SKM-1 treated with dmso at 0.1 percent for 144 hours (cell line): ENCODE measurements around the gene RAB3IL1.
A peak's percentile ranks its signal among the peaks of the same experiment; 100 is the strongest.

Source experiments
- DNase-seq: peaks from one replicate; lab custom pipeline; 2025; ENCODE audit not compliant: unreplicated experiment; lab: John Stamatoyannopoulos, UW

The RAB3IL1 gene

DNA sequence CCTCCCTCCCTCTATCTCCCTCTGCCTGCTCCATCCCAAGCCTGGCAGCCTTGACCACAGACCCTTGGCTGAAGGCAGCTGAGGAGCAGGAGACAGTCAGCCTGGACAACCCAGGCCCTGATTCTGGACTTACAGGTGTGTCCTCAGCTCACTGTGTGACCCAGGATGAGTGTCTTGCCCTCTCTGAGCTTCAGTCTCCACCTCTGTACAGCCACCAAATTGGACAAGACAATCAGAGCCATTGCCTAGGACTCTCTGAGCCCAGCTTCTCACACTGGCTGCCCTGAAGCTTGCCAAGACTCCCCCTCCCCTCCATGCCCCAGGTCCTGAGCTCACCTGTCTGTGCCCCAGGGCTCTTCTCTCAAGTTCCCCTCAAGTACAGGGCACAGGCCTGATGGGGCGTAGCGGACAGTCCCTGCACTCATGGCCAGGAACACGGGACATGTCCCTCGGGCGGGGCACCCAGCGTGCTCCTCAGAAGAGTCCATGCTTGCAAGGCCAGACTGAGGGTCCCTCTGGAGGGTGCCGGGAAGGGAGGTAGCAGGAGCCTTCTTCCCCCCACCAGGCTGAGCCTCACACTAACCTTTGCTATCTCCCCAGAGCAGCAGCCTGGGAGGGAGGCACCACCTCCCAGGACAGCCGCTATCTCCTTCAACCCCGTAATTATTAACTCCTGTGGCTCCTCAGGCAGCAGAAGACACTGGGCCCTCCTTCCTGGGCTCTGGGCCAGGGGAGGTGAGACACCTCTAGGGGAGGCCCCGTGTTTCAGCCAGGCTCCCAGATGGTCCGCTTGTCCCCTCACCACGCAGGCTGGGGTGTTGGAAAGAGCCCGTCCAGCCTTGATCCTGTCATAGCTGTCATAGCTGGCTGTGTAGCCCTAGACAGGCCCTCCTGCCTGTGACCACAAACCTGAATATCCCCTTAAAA lies 2.6 kb upstream of the RAB3IL1 start:
- no peak for DNase-seq

DNA sequence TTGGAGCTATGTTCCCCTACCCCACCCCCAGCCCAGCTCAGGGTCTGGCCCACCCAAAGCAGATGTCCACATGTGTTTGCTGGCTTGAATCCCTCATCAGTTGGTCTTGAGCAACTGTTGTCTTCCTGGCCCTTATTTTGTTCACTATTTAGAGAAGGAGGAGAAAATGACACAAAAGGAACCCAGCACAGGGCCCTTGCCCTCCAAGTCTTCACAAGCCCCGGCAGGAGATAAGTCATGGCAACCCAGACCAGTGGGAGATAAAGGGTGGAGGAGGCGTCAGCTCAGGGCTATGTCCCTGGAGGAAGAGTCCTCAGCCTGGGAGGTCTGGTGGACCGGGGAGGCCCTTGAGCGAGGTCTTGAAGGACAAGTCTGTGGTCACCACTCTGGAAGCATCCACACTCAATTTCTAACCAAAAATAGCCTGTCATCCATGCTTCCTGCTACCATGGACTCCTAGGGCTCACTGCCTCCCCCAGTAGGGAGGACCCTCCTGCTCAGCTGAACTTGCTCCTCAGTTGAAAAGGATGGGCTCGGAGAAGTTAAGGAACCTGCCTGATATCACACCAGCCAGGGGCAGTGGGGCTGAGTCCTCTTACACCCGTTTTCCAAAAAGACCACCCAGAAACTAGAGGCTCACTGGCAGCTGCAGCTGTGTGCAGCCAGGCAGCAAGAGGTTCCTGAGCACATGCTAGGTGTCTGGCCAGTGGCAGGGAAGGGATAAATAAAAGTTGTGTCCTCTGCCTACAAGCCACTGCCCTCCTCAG lies 1.8 kb upstream of the RAB3IL1 start:
- DNase-seq, result no peak

DNA sequence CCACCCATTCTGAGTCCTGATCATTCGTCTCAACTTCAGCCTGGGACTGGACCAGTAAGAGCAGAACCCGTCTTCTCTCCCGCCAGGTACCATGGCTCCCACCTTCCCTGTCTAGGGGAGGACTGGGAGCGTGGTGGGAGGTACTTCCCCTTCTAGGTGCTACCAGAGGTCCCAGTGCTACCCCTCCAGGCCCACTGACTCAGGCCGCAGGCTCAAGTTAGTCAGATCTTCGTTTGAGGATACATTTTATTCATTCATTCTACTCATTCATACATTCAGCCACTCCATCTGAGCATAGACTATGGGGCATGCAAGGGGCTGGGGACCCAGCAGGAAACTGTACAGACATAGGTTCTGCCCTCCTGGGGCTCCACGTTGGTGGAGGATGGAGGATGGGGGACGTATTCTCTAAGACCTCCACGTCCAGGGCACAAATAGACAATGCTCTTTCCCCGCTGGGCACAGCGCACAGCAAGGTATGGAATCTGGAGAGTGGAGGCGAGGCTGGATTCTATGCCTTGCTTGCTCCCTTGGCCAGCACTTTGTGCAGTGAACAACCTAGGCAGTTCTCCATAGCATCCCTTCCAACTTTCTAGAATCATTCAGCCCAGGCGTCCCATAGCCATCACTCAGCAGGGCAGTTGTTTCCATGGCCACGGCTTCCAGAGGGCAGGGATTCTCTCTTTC lies 1.0 kb upstream of the RAB3IL1 start:
- no peak for DNase-seq

DNA sequence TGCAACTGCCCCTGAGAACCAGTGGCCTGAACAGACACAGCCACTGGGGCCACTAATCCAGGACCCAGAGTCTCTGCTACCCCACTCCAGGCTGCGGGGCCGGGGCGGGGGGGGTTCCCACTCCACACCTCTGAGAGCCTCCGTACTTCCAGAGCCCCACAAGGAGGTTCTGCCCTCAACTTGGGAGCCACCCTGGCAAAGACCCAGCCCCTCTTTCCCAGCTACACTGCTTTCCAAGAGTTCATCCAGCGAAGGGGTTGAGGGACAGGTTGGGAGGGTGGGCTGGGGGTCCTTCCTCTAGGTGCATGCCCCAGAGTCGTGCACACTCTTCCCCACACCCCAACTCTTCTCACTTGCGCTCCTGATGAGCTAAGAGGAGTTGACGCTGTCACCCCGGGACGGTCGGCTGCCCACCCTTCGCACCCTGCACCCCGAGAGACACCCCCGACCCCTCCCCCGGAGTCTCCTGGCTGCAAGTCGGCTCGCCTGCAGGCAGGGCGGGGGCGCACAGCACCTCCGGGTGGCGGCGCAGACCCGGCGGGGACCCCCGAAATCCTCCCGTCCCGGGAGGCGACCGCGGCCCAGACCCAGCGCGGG lies 531 bp downstream of the RAB3IL1 start:
- no peak for DNase-seq

DNA sequence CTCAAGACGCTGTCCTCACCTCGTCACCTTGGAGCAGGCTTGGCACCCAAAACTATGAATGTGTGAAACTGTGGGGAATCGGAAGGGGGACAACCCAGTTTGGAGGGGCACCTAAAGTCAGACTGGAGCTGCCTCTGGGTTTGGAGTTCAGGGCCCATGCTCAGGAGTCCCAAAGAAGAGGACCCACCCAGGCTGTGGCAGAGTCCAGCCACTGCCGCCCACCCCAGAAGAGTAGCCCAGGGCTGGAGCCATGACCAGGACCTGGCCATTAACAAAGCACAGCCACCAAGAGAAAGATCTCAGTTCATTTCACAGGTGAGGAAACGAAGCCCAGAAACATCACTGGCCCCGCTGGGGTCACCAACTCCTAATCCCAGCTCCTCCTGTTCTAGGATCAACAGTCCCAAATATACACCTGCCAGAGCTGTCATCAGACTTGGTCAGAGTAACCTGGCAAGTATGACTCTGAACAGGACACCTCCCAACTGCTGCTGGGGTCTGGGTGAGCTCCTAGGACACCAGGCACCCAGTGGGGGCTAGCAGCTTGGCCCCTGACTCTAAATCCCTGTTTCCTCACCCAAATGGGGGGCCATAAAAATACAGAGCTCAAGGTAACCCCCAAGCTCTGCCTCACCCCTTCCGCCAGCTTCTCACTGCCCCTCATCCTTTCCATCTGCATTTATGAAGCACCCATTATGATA lies 2.7 kb downstream of the RAB3IL1 start:
- no peak for DNase-seq

DNA sequence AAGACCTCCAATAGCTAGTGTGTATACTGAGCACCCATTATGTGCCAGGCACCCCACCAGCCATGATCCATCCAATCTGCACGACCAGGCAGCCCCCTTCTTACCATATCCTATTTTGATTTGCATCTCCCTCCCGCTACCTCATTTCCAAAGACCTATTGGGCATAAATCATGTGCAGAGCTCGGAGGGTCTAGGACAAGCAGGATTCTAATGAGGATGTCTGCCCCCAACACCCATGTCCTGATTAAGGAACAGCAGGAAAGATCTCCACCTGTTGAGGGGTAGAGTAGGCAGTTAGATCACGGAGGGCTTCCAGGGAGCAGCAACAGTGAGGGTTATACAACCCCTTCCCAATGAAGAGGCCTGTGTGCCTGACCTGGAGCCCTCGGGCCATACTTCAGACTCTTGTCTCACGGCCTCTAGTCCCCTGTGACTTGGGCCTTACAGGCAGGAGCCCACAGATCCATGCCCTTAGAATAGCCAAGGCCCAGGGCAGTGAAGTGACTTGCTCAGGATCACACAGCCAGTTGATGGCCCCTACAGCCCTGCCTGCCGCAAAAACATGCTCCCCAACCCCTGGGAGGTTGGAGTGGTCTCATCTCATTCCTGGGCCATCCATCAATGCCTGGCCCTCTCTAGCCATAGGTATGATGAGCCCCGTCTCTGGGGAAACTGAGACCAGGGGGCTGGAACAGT lies 3.5 kb downstream of the RAB3IL1 start:
- no peak for DNase-seq

DNA sequence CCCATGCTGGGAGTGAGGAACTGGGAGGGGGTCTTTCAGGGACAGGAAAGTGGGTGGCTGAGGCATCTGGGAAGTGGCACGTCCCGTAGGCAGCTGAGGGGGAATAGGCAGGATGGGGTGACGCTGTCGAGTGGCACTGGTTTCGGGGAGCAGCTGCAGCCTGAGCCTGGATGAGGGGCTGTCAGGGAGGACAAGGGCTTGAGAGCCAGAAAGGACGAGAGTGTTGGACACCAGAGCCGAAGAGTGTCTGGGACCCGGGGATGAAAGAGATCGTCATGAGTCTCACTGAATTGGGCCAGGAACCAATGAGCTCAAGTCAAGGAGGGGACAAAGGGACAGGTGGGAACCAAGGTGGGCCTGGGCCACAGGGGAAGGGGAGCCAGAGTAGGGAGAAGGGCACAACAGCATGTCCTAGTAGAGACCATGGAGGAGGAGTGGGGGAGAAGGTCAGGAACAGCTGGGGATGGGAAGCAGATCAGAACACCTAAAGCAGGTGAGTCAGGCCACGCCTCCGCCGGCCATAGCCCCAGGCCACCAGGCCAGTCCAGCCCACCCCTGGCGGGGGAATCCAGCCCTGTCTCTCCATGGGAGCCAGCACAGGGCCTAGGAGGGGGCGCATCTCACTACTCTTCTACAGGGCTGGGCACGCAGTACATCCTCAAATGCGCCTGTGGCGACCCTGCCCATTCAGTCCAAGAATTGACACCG lies 4.2 kb downstream of the RAB3IL1 start:
- DNase-seq, result no peak

DNA sequence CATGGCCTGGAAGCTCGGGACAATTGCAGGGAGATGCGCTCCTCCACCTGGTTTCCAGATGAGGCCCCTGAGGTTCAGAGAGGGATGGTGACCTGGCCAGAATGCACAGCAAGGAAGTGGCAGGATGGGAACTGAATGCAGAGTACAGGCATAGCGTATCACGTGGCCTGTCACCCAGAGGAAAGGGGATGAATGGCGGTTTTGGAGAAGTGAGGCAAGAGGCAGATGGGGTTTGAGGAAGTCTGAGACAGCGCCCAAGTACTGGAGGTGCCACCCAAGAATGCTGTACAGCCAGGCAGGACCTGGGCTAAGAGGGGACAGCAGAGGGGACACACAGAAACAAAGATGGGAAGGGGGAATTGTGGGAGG lies 4.9 kb downstream of the RAB3IL1 start:
- DNase-seq, result peak; percentile 95

DNA sequence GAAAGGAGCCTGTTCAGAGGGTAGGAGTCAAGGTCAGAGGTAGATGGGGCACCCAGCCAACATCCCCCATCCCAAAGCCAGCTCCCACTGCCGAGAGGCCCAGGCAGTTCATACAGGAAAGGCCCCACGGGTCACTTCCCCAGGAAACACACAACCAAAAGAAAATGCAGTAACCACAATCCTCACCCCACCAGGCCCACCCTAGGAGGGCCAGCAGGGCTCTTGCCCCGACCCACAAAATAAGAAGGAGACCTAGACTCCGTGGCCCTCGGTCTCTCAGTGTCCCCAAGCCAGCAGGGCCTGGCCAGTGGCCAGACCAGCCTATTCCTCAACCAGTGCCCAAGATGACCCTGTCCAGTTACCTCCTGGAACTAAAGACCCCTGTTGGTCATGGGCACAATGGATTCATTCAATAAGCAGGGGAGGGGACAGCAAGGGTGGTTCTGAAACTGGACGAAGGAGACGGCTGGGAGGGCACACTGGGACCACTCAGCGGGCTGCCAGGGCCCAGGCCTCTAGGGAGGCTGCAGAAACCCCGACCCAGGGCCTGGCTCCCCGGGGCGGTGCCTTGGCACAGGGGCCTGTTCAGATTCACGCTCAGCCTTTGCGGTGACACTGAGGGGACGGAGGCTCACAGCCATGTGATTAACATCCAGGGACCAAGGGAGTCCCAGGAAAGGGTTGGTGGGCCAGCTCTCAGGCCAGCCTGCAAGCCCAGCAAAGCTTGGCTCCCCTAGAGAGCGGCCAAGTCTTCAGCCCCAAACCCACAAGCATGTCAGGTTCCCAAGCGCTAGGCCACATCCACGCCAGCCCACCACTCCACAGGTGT lies 5.5 kb downstream of the RAB3IL1 start:
- no peak for DNase-seq

DNA sequence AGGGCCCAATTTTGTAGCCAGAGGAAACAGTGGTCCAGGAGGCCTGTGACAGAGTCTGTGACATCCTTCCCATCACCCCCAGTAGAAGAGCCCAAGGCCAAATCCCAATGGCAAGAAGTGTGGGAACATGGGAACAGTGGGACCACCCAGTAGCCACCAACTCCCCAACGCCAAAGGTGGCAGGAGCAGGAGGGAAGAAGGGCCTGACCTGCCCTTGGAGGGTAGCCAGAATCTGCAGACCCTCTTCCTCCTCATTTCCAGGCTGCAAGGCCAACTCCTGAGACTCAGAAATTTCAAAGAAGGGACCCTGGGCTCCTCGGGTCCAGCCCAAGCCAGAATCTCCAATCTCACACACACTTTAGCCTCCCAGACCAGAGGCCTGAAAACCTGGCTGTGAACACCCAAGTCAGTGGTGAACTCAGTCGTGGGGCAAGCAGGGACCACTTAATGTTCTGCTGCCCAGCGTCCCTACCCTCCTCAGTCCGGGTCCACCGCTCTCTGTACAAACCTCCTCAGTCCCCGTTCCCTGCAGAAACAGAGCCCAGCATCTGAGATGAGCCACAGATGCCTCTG lies 6.2 kb downstream of the RAB3IL1 start:
- DNase-seq, result no peak

DNA sequence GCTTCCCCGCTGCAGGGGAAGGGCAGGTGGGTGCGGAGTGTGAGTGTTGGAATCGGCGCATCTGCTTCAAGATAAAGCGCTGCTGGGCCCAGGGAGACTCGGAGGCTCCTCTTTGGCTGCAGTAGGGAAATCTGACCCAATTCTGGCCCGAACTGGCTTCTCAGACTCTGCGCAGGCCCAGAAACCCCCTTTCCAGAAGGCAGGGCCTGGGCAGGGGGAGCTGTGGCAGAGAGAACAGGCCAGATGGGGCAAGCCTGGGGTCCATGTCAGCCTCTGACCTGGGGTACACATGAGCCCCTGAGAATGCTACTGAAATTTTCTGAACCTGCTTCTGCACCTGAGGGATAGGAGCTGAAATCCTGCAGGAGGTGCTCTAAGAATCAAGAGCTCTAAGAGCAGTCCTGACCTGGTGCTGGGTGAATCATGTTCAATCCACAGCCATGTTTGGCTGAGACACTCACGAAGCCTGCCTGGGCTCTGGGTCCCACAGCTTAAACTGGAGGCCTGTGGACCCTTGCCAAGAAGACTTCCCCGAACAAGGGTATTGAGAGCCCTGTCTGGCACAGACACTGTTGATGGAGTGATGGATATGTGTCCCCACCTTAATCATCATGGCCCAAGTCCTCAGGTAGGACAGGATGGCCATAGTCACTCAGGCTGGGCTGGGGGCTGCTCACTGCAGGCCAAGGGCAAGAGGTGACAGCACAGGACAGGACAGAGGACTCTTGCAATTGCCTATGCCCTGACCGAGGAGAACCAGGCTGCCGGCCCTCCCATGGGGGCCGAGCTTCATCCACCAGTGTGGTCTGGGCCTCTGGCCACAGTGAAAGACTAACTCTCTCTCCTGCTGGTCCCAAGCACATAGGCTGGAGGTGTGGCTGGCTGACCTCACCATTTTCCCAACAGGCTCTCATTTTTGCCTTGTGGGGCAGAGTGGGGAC lies 6.9 kb downstream of the RAB3IL1 start:
- no peak for DNase-seq

DNA sequence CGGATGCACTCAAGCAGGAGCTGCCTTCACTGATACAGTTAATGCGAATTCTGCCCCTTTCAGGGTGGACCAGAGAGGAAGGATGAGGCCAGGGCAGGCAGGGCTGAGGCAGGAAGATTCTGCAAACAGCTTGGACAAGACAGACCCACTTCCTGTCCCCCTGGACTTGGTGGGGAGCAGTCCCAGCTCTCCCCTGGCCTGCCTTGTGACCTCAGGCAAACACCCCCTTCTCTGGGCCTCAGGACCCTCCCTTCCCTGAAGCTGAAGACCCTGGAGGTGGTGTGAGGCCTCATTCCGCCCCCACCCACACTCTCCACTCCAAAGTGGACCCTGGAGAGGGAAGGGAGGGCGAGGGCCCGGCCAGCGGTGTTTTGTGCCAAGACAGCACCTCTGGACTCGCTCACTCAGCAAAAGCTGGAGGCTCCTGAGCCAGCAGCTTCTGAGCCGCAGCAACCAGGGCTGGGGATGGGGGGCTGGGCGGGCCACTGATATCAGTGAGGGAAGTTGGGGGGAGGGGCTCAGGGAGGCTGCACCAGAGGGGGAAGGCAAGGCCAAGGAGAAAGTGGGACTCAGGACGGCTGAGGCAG lies 8.5 kb downstream of the RAB3IL1 start:
- DNase-seq, result no peak

DNA sequence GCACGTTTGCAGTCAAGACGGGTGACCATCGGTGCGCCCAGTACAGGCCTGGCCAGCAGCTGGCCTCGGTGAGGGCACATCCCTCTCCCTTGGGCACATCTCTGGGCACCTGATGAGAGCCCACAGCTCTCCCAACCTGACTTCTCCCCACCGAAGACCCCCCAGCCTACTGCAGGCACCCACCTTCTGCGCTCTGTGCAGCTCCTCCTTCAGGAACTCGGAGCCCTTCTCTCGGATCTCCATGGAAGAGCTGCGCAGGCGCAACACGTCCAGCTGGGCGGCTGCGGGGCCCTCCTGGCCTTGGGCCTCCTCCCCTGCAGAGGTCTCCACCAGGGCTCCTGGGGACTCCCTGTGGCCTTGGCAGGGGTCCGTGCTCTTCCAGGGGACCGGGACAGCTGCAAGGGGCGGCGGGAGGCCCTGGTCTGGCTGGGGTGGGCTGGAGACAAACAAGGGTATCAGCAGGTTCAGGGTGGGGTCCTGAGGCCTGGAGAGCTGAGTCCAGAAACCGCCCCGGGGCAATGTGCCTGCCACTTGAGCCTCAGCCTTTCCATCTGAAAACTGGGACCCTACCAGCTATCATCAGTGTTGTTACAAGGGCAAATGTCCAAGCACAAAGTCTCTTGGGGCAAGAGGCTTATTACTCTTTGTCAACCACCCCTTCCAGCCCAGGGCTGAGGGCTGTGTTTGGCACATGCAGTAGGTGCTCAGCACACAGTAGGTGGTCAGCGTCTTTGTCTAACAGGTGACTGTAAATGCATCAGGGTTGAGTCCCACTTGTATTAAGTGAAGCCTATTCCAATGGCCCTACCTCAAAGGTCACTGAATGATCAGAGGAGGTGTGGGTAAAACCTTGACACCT lies 9.3 kb downstream of the RAB3IL1 start:
- no peak for DNase-seq

DNA sequence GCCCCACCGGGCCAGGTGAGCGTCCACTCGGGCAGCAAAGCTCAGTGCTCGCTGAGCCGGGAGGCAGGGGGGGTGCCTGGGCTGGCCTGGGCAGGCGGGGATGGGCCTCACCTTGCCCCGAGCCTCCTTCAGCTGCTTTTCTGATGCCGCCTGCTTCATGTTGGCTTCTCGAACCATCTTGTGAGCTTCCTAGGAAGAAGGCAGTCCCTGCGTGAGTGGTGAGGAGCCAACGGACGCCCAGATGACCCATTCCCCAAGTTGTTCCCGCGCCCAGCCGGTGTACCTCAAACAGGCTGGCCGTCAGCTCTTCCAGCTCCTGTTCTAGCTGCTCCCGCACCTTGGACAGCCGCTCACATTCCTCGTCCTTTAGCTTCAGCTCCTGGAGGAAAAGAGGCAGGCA lies 10.1 kb downstream of the RAB3IL1 start:
- no peak for DNase-seq

DNA sequence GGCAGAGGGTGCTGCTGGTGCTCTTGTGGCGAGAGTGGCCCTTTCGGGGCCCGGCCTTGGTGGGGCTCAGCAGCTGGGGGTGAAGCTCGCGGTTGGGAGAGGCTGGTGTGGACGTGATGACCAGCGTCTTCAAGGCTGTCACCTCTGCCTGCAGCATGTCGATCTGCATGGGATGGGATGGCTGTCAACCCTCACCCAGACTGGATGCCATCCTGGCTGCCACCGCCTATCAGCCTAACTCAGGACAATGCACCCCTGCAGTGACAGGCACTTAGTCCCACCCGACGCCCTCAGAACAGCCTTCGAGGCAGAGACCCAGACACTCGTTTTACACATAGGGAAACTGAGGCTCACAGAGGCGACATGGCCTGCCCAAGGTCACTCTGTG lies 10.8 kb downstream of the RAB3IL1 start:
- DNase-seq, result no peak
